ENCODE data around the gene ZNF730. TPM values are rescaled to one million over a fixed set of nuclear protein-coding genes. Genes with fewer than 3 reads are reported as not detected.
"Not testable (repeated sequence)": the region's sequence is repeated elsewhere in the genome, so short reads cannot be mapped to it uniquely, and the experiment has no call there.

ZNF730 gene
- total and polyA plus RNA-seq, 9 of the 15 experiments (the other 6 are each of a cell fraction or from before 2014, with no cell fraction given) = 0.28 to 2.0 (median 0.56) TPM

DNA sequence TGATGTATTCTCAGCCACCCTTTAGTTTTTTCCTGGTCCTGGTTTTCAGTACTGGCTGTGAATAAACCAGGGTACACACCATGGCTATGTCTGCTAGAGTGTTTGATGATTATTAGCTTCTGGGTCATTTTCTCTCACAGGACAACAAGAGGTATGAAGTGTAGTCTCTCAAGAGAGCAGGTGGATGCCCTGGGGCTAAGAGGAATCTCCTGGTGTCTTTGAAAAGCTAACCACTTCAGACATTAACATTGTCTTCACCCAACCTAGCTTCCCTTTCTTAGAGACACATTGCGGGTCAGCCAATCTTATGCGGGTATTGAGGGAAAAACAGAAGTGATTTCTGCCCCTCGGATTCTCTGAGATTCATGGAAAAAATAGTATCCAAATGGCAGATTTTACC, 1.6 kb downstream of the ZNF730 start (continued):
- TF ChIP-seq TCF7 (IDR thresholded peaks at IDR 0.05; ENCODE audit: borderline replicate concordance) (no peak), FOS (IDR thresholded peaks at IDR 0.05; ENCODE audit: extremely low read depth, insufficient read length) (no peak), HDAC8 (tag; IDR thresholded peaks at IDR 0.05) (no peak), ZNF174 (CRISPR knock-in tag; IDR thresholded peaks at IDR 0.05) (no peak)

DNA sequence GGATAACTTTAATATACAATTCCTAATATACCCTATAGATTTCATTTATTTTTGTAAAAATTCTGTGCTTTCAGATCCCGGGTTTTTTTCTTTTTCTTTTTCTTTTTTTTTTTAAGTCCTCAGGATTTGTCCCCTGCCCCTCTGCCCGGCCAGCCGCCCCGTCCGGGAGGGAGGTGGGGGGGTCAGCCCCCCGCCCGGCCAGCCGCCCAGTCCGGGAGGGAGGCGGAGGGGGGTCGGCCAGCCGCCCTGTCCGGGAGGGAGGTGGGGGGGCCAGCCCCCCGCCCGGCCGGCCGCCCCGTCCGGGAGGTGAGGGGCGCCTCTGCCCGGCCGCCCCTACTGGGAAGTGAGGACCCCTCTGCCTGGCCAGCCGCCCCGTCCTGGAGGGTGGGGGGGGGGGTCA, 17.4 kb downstream of the ZNF730 start:
- H4K20me1 ChIP-seq (replicated peaks; ENCODE audit: control insufficient read depth, insufficient read depth, low read length); H3K4me2 ChIP-seq (ENCODE audit: insufficient read depth, low read length); FAIRE-seq; ATAC-seq; intact Hi-C loops (cut with micrococcal nuclease); H3K27me3 ChIP-seq (ENCODE audit: control insufficient read depth in 2 of 2, insufficient read depth in 2 of 2, low read length in 2 of 2); H3K79me2 ChIP-seq (ENCODE audit: control insufficient read depth, insufficient read depth, low read length); H3K36me3 ChIP-seq (ENCODE audit: control insufficient read depth, insufficient read depth, low read length); H3K9me1 ChIP-seq (ENCODE audit: control insufficient read depth, insufficient read depth, low read length); DNase-seq (ENCODE audit: extremely low read depth in 1 of 4, low spot score in 3 of 4); H2AFZ ChIP-seq (ENCODE audit: low read depth, low read length); CTCF ChIA-PET (ENCODE audit: low intra/inter-chr PET ratio); H3K4me1 ChIP-seq (replicated peaks in 1 of 2; ENCODE audit: control insufficient read depth in 2 of 2, insufficient read depth in 2 of 2, low read length in 2 of 2); BruUV-seq (replicated peaks); POLR2A ChIA-PET; H3K9me3 ChIP-seq (replicated peaks; ENCODE audit: control insufficient read depth, insufficient read depth, low read depth, low read length); in situ Hi-C loops (cut with MboI); H3K27ac ChIP-seq (ENCODE audit: extremely low read depth, low read depth, low read length); H3K9ac ChIP-seq (ENCODE audit: insufficient read depth in 1 of 2, low read depth in 2 of 2, low read length in 2 of 2); H3K4me3 ChIP-seq: not testable (repeated sequence)
- WGBS (ENCODE audit: insufficient coverage, low coverage, missing lambda C conversion rate) = 0% methylated on average over 1 of the region's 24 CpGs
